SJSA1 (cell line): ENCODE results near the gene CEACAM19. TPM values are rescaled to one million over a fixed set of nuclear protein-coding genes. Genes with fewer than 3 reads are reported as not detected.

Experiments
- total RNA-seq: library from RNA; depleted of rRNA; stranded (reverse); fragments of >200 nt; shearing (Covaris generic); gene quantifications from 2 replicates; pipeline ENCODE4 v1.2.3, GENCODE V29; 2014; rRNA removed

CEACAM19 gene
- total RNA-seq, 1 experiment from 2014 or later = 1.6 TPM

Other genes starting within 250 kb of the CEACAM19 start
- 2.4 and 13.4 TPM in 2 replicates for gene ZNF229, start 223.0 kb upstream of the CEACAM19 start, total RNA-seq
- 16.4 and 17.7 TPM in 2 replicates for gene ZNF180, start 171.0 kb upstream of the CEACAM19 start, total RNA-seq
- gene CEACAM20, start 141.8 kb upstream of the CEACAM19 start, total RNA-seq = 0.08 TPM in 1 of 2 replicates, not detected in the other
- 0.37 TPM in 1 of 2 replicates, not detected in the other for gene IGSF23, start 57.9 kb upstream of the CEACAM19 start, total RNA-seq
- gene PVR, start 27.6 kb upstream of the CEACAM19 start, total RNA-seq = 101 and 182 TPM in 2 replicates
- not detected in 2 replicates for gene CEACAM16, start 27.7 kb downstream of the CEACAM19 start, total RNA-seq
- 3.9 and 12.3 TPM in 2 replicates for gene BCL3, start 77.2 kb downstream of the CEACAM19 start, total RNA-seq
- gene CBLC, start 106.4 kb downstream of the CEACAM19 start, total RNA-seq = not detected in 2 replicates
- gene BCAM, start 137.6 kb downstream of the CEACAM19 start, total RNA-seq = 95.1 and 116 TPM in 2 replicates
- gene NECTIN2, start 174.8 kb downstream of the CEACAM19 start, total RNA-seq = 246 and 273 TPM in 2 replicates
- 193 and 222 TPM in 2 replicates for gene TOMM40, start 219.8 kb downstream of the CEACAM19 start, total RNA-seq
- 1.7 TPM in 2 replicates for gene APOE, start 234.3 kb downstream of the CEACAM19 start, total RNA-seq
- gene APOC1, start 243.1 kb downstream of the CEACAM19 start, total RNA-seq = not detected in 2 replicates